Liver (tissue), 9 donors: ENCODE data around the gene NRF1. TPM values are rescaled to one million over a fixed set of nuclear protein-coding genes. Genes with fewer than 3 reads are reported as not detected.
A peak's percentile ranks its signal among the peaks of the same experiment; 100 is the strongest.

Experiments used
- DNase-seq: peaks from one replicate; pipeline ENCODE4 v3.0.0-alpha.2; 2017; ENCODE audit warnings: low spot score
- H3K27ac ChIP-seq, 2 donors: one replicate each; pipeline ENCODE4 v1.7.0; 2013; ENCODE audit warnings: inconsistent platforms in 2 of 2, low read length in 2 of 2, control low read depth in 1 of 2, low read depth in 1 of 2, mild to moderate bottlenecking in 1 of 2
- H3K27me3 ChIP-seq, 4 donors: one replicate each; pipeline versions ENCODE4 v1.6.1 to v1.7.0; 2013; ENCODE audit warnings: low read length in 3 of 4, inconsistent platforms in 1 of 4, mild to moderate bottlenecking in 1 of 4, moderate library complexity in 1 of 4; ENCODE audit not compliant: control insufficient read depth in 4 of 4, insufficient read depth in 4 of 4
- H3K36me3 ChIP-seq, 4 donors: one replicate each; pipeline versions ENCODE4 v1.6.1 to v1.7.0; 2013; ENCODE audit warnings: low read length in 3 of 4, mild to moderate bottlenecking in 3 of 4, low read depth in 1 of 4, moderate library complexity in 1 of 4; ENCODE audit not compliant: control insufficient read depth in 4 of 4, insufficient read depth in 3 of 4
- H3K4me1 ChIP-seq, 4 donors: one replicate each; pipeline versions ENCODE4 v1.6.1 to v1.7.0; 2013; ENCODE audit warnings: low read length in 3 of 4, mild to moderate bottlenecking in 3 of 4, moderate library complexity in 1 of 4; ENCODE audit not compliant: control insufficient read depth in 4 of 4, insufficient read depth in 4 of 4
- H3K4me3 ChIP-seq, 3 donors: one replicate each; pipeline versions ENCODE4 v1.6.1 to v1.7.0; 2013; ENCODE audit warnings: low read length in 3 of 3, control low read depth in 1 of 3, low read depth in 1 of 3, mild to moderate bottlenecking in 1 of 3
- H3K9ac ChIP-seq, 2 donors: one replicate each; pipeline ENCODE4 v1.7.0; 2013; ENCODE audit warnings: low read length in 2 of 2, mild to moderate bottlenecking in 2 of 2, moderate library complexity in 2 of 2, control low read depth in 1 of 2, low read depth in 1 of 2
- H3K9me3 ChIP-seq, 4 donors: one replicate each; pipeline versions ENCODE4 v1.6.1 to v1.7.0; 2013; ENCODE audit warnings: low read length in 3 of 4; ENCODE audit not compliant: control insufficient read depth in 4 of 4
- CTCF ChIP-seq: fragments of 150-350 bp; IDR thresholded peaks from 2 replicates; pipeline ENCODE4 v1.5.1; 2017; ENCODE audit warnings: improper control_type of control experiment, low read depth, low read length; ENCODE audit not compliant: missing input control
- EGR1 ChIP-seq, 2 donors: IDR thresholded peaks; 2 replicates each; pipeline ENCODE4 v1.6.1; 2016 to 2018; ENCODE audit warnings: antibody characterized with exemption in 2 of 2, low read depth in 2 of 2
- FOXA1 ChIP-seq: IDR thresholded peaks from 2 replicates; pipeline ENCODE4 v1.6.1; 2016; ENCODE audit warnings: antibody characterized with exemption
- FOXA2 ChIP-seq: IDR thresholded peaks from 2 replicates; pipeline ENCODE4 v1.6.1; 2016; ENCODE audit warnings: antibody characterized with exemption
- GABPA ChIP-seq, 2 donors: IDR thresholded peaks in 1 of 2; conservative IDR thresholded peaks in 1 of 2; 2 replicates each; pipeline ENCODE4 v1.6.1; 2016; ENCODE audit warnings: antibody characterized with exemption in 2 of 2, mild to moderate bottlenecking in 1 of 2, moderate library complexity in 1 of 2
- HNF4A ChIP-seq, 2 donors: conservative IDR thresholded peaks; 2 replicates each; pipeline ENCODE4 v1.6.1; 2016; ENCODE audit warnings: antibody characterized with exemption in 2 of 2, mild to moderate bottlenecking in 2 of 2
- HNF4G ChIP-seq: IDR thresholded peaks from 2 replicates; pipeline ENCODE4 v1.6.1; 2016; ENCODE audit warnings: antibody characterized with exemption
- JUND ChIP-seq, 2 donors: IDR thresholded peaks; 2 replicates each; pipeline ENCODE4 v1.6.1; 2016; ENCODE audit warnings: antibody characterized with exemption in 2 of 2
- NR2F2 ChIP-seq: IDR thresholded peaks from 2 replicates; pipeline ENCODE4 v1.6.1; 2016; ENCODE audit warnings: antibody characterized with exemption
- RAD21 ChIP-seq, 2 donors: IDR thresholded peaks; 2 replicates each; pipeline ENCODE4 v1.6.1; 2016; ENCODE audit warnings: antibody characterized with exemption in 2 of 2, mild to moderate bottlenecking in 2 of 2
- REST ChIP-seq: IDR thresholded peaks from 2 replicates; pipeline ENCODE4 v1.6.1; 2016; ENCODE audit warnings: antibody characterized with exemption, mild to moderate bottlenecking
- RXRA ChIP-seq, 2 donors: IDR thresholded peaks; 2 replicates each; pipeline ENCODE4 v1.6.1; 2017 to 2018; ENCODE audit warnings: antibody characterized with exemption in 2 of 2, mild to moderate bottlenecking in 1 of 2
- SP1 ChIP-seq: IDR thresholded peaks from 2 replicates; pipeline ENCODE4 v1.6.1; 2018; ENCODE audit warnings: antibody characterized with exemption, mild to moderate bottlenecking
- TAF1 ChIP-seq: conservative IDR thresholded peaks from 2 replicates; pipeline ENCODE4 v1.6.1; 2016; ENCODE audit warnings: antibody characterized with exemption, mild to moderate bottlenecking
- YY1 ChIP-seq: IDR thresholded peaks from 2 replicates; pipeline ENCODE4 v1.6.1; 2016; ENCODE audit warnings: antibody characterized with exemption, mild to moderate bottlenecking
- WGBS: extraction: QIAGEN DNeasy Blood & Tissue Kit; methylation state at CpG from one replicate; pipeline ENCODE4 v1.1.7; 2013; 5-methylcytosine and 5-hydroxymethylcytosine counted together
- polyA plus RNA-seq, 2 donors: library from polyadenylated mRNA; stranded (reverse) in 1 of 2; unstranded in 1 of 2; fragments of 200-250 nt in 1 of 2; fragments of >200 nt in 1 of 2; fragmentation: Nextera tagmentation in 1 of 2; extraction: Ambion mirVana in 1 of 2; gene quantifications; one replicate each; pipeline versions ENCODE4 v1.2.1 to v1.2.3, GENCODE V29; 2013 to 2015
- total RNA-seq, 2 donors: library from RNA; depleted of rRNA; stranded (reverse); fragments of >200 nt; gene quantifications; one replicate each; pipeline ENCODE4 v1.2.3, GENCODE V29; 2014
- TF ChIP-seq, protein P1 (sequence below): IDR thresholded peaks from 2 replicates; pipeline ENCODE4 v1.6.1; 2016; ENCODE audit warnings: antibody characterized with exemption
- TF ChIP-seq, protein P2 (sequence below): IDR thresholded peaks from 2 replicates; pipeline ENCODE4 v1.6.1; 2016; ENCODE audit warnings: antibody characterized with exemption
- TF ChIP-seq, protein P3 (sequence below): IDR thresholded peaks from 2 replicates; pipeline ENCODE4 v1.6.1; 2016; ENCODE audit warnings: antibody characterized with exemption
- donor health status: healthy.
- donor health status: healthy.
- donor health status: healthy.
- donor health status: healthy.
- donor health status: healthy.

Gene NRF1
- total and polyA plus RNA-seq, 4 donors, result 1.3 to 14.8 (median 5.3) TPM

DNA sequence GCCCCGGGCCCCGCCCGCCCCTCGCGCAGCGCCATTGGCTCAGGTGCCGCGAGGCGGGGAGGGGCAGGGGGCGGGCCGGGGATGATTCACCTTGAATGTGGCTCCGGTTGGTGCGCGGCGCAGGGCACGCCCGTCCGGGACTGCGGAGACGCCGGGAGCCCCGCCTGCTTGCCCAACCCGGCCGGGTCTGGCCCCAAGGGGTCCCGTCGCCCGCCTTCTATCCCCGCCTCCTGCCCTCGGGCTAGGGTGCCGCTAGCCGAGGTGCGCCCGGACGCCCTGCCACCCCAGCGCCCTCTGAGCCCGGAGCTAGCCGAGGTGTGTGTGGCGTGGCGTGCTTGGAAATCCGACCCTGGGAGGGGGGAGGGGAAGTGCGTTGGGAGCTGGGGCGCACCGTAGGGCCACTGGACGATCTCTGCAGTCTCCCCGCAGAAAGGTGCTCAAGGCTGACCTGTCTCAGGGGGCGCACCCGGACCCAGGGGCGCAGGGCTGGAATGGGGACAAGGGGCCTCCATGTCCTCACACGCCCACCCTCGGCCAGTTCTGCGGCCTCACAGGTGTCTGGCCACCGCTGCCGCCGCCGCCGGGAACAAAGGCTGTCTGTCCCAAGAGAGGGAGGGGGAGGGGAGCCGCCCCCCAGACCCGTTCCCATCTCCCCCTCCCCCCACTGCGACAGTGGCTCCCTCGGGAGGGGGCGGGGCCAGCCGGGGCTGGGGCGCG, 168.9 kb downstream of the NRF1 start:
- no peak for DNase-seq
- Histone ChIP-seq H3K27me3 (peaks cover 6 to 28% (median 14%) of the 10 kb centered on the region in 4 donors), H3K9ac (no peak overlapping the region), H3K9me3 (peaks cover 0 to 4% (median 0%) of the 10 kb centered on the region in 4 donors), H3K27ac (no peak overlapping the region), H3K4me1 (peaks cover 17 to 50% (median 27%) of the 10 kb centered on the region in 4 donors), H3K36me3 (no peaks in the 10 kb centered on the region), H3K4me3 (peak overlapping the region in 2 of 3 donors; percentile 33 to 55)
- no peak for TF ChIP-seq TAF1
- TF ChIP-seq GABPA (IDR thresholded peaks at IDR 0.05 in 1 of 2, conservative IDR thresholded peaks at IDR 0.05 in 1 of 2), result no peak
- no peak for TF ChIP-seq YY1
- no peak for TF ChIP-seq JUND (IDR thresholded peaks at IDR 0.05)
- TF ChIP-seq, protein P1, sequence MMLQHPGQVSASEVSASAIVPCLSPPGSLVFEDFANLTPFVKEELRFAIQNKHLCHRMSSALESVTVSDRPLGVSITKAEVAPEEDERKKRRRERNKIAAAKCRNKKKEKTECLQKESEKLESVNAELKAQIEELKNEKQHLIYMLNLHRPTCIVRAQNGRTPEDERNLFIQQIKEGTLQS, result no peak
- no peak for TF ChIP-seq RAD21 (IDR thresholded peaks at IDR 0.05)
- TF ChIP-seq FOXA2, result no peak
- no peak for TF ChIP-seq HNF4G
- TF ChIP-seq SP1, result no peak
- TF ChIP-seq NR2F2, result no peak
- TF ChIP-seq CTCF, result no peak
- TF ChIP-seq HNF4A (conservative IDR thresholded peaks at IDR 0.05), result no peak
- no peak for TF ChIP-seq REST
- TF ChIP-seq FOXA1, result no peak
- TF ChIP-seq, protein P2, sequence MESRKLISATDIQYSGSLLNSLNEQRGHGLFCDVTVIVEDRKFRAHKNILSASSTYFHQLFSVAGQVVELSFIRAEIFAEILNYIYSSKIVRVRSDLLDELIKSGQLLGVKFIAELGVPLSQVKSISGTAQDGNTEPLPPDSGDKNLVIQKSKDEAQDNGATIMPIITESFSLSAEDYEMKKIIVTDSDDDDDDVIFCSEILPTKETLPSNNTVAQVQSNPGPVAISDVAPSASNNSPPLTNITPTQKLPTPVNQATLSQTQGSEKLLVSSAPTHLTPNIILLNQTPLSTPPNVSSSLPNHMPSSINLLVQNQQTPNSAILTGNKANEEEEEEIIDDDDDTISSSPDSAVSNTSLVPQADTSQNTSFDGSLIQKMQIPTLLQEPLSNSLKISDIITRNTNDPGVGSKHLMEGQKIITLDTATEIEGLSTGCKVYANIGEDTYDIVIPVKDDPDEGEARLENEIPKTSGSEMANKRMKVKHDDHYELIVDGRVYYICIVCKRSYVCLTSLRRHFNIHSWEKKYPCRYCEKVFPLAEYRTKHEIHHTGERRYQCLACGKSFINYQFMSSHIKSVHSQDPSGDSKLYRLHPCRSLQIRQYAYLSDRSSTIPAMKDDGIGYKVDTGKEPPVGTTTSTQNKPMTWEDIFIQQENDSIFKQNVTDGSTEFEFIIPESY, result no peak
- TF ChIP-seq, protein P3, sequence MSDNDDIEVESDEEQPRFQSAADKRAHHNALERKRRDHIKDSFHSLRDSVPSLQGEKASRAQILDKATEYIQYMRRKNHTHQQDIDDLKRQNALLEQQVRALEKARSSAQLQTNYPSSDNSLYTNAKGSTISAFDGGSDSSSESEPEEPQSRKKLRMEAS, result no peak
- TF ChIP-seq EGR1 (IDR thresholded peaks at IDR 0.05; ENCODE audit: low read depth in 2 of 2), result no peak
- TF ChIP-seq RXRA (IDR thresholded peaks at IDR 0.05), result no peak
- 1% methylated on average over 64 of the region's 64 CpGs for WGBS
